GM19467 (cell line): ENCODE measurements around the gene RNF168.
A peak's percentile ranks its signal among the peaks of the same experiment; 100 is the strongest.
"Not testable (repeated sequence)": the region's sequence is repeated elsewhere in the genome, so short reads cannot be mapped to it uniquely, and the experiment has no call there.

ENCODE experiments used
- ATAC-seq: cut with Tn5 transposase; IDR thresholded peaks from one replicate; pipeline ENCODE4 v1.9.1; 2021; ENCODE audit warnings: mild to moderate bottlenecking, moderate library complexity; ENCODE audit not compliant: unreplicated experiment

Gene RNF168, protein sequence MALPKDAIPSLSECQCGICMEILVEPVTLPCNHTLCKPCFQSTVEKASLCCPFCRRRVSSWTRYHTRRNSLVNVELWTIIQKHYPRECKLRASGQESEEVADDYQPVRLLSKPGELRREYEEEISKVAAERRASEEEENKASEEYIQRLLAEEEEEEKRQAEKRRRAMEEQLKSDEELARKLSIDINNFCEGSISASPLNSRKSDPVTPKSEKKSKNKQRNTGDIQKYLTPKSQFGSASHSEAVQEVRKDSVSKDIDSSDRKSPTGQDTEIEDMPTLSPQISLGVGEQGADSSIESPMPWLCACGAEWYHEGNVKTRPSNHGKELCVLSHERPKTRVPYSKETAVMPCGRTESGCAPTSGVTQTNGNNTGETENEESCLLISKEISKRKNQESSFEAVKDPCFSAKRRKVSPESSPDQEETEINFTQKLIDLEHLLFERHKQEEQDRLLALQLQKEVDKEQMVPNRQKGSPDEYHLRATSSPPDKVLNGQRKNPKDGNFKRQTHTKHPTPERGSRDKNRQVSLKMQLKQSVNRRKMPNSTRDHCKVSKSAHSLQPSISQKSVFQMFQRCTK

DNA sequence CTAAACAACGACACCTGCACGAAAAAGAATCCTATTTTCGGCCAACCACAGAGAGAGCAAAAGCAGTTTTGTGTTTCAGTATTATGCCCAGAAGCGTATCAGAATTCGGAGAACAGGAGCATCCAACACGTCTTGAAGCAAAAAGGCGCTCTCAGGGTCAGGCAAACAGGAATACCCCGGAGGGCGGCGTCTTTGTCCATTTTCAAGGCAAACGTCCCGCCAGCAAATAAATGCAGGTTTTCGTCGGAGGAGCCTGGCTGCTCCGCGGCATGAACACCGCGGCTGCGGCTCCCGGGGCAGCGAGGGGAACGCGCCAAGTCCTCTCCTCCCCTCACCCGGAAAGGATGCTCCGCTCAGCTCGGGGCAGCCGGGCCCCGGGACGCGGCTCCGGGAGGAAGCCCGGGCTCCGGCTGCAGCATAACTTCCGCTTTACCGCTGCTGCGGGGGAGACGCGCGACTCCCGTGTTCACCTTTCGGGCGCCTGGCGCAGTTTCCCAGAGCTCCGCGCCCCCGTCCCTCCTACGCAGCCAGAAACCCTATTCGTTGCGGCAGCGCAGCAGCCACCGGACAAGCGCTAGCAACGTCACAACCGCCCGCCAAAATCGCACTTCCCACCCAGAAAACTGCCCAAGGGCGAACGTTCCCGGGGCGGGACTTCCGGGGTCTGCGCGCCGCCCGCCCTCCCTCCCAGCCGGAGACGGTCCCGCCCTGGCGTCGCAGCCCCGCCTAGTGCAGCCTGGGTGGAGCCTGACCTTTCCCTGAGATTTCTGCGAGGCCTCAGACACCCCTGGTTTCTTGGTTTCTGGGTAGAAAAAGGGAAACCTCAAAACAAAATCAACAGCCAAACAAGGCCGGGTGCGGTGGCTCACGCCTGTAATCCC is at the start of gene RNF168:
Gene RNF168, minus strand, starts transcription at position 573 of the 881 bp plus-strand sequence. CDS start 595 bp downstream, outside the sequence.
- peak; percentile 77 for ATAC-seq

DNA sequence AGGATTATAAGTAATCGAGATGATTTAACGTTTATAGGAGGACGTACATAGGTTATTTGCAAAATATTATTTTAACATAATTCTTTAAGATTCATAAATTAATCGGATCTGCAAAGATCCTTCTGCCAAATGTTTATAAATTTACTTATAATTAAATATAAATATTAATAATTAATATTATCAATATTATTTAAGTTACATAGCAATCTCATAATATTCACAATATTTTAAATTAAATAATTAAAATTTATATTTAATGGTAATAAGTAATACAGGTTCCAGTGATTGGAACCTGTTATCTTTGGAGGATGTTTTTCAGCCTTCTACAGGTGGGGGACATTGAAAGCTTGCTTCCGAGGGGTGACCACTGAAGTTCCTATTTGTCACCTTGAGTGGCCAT is 48.7 kb upstream of the RNF168 start:
- ATAC-seq = no peak

DNA sequence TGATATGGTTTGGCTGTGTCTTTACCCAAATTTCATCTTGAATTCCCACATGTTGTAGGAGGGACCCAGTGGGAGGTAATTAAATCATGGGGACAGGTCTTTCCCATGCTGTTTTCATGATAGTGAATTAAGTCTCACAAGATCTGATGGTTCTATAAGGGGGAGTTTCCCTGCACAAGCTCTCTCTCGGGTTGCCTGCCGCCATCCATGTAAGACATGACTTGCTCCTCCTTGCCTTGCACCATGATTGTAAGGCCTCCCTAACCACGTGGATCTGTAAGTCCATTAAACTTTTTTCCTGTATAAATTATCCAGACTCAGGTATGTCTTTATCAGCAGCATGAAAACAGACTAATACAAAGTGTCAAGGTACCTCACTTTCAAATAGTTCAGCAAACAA is 46.6 kb upstream of the RNF168 start:
- not testable (repeated sequence) for ATAC-seq

DNA sequence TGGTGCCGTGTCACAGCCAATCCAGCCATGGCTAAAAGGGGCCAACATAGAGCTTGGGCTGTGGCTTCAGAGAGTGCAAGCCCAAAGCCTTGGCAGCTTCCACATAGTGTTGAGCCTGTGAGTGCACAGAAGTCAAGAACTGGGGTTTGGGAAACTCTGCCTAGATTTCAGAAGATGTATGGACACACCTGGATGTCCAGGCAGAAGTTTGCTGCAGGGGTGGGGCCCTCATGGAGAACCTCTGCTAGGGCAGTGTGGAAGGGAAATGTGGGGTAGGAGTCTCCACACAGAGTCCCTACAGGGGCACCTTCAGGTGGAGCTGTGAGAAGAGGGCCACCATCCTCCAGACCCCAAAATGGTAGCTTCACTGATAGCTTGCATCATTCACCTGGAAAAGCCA is 45.7 kb upstream of the RNF168 start:
- ATAC-seq = not testable (repeated sequence)

DNA sequence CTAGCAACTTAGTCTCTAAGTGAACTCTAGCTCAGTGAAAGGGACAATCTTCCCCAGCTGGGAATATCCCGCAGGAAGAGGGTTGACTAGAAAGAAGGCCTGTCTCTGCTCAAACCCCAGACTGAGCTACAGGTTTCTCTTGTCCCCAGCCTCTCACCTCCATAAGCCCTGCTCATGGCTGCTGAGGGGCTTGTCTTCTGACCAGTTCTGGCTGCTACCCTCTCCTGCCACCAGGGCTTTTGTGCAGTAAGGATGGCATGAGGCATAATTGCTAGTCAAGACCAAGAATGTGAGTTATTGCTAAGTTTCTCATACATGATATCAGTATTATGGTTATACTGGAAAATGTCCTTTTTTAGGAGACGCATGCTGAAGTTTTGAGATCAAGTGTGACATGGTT is 43.5 kb upstream of the RNF168 start:
- no peak for ATAC-seq

DNA sequence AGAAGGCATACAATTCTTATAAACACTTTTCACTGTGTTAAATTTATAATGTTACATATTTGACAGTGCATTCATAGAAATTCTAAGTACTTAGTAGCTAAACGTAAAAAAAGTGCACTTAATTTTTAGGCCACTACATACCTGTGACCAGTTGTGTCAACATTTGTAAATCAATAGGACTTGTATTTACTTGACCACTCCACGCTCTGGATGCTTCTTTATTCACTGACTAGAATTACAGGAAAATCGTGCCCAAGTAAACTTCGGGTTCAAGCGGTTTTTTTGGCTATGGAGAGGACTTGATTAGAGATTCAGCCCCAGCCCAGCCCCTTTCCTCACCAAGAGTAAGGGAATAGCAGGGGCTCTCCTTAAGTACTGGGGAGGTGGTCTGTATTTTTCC is 43.0 kb upstream of the RNF168 start:
- ATAC-seq = no peak

DNA sequence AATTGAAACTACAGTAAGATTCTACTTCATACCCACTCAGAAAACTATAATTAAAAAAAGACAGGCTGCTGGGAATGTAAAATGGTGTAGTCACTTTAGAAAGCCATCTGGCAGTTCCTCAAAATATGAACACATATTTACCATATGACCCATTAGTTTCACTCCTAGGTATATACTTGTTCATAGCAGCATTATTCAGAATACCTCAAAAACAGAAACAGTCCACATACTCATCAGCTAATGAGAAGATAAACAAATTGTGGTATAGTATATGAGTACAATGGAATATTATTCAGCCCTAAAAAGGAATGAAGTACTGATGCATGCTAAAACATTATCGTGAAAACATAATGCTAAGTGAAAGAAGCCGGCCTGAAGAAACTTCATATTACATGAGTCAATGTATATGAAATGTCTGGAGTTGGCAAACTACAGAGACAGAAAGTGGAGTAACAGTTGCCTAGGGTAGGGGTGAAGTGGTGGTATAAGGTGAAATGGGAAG is 41.0 kb upstream of the RNF168 start:
- ATAC-seq = no peak

DNA sequence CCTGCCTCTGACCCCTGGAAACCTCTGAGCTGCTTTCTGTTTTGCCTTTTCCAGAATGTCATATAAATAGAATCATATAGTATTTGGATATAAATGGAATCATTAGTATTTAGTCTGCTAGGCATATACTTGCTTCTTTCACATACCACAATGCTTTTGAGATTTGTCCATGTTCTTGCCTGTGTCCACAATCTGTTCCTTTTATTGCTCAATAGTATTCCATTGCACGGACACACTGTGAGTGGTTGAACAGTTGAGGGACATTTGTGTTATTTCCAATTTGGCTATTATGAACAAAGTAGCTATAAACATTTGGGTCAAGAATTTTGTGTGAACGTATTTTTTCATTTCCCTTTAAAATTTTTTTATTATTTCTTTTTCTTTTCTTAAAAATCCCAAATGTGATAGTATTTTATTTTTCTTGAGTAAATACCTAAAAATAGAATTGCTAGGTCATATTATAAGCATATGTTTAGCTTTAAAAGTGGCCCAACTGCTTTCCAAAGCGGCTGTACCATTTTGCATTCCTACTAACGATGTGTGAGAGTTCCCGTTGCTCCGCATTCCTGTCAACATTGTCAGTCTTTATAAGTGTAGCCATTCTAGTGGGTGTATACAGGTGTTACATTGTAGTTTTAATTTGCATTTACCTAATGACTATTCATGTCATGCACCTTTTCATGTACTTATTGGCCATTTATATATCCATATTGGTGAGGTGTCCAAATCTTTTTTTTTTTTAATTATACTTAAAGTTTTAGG is 38.3 kb upstream of the RNF168 start:
- no peak for ATAC-seq

DNA sequence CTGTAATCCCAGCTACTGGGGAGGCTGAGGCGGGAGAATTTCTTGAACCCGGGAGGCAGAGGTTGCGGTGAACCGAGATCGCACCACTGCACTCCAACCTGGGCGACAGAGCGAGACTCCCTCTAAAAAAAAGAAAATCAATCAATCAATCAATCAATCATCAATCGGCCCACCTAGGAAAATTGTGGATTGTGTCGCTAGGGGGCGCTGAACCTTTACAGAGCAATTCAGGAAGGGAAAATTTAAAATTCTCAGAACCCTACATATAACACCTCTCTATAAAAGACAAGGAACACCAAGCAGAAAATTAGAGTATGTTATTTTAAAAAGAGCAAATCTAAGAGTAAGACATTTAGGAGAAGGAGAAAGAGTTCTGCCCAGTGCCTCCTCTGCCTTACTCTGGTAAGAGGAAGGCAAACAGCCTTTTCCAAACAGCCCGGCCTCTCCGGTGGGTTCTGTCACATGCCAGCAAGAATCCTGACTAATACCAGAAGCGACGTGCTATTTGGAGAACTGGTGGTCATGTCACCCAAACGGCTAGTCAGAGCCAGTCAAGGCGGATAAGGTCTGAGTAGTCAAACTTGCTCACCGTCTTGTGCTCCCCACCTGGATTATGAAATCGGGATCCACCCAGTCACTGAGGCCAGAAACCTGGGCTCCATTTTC is 33.9 kb upstream of the RNF168 start:
- ATAC-seq = no peak

DNA sequence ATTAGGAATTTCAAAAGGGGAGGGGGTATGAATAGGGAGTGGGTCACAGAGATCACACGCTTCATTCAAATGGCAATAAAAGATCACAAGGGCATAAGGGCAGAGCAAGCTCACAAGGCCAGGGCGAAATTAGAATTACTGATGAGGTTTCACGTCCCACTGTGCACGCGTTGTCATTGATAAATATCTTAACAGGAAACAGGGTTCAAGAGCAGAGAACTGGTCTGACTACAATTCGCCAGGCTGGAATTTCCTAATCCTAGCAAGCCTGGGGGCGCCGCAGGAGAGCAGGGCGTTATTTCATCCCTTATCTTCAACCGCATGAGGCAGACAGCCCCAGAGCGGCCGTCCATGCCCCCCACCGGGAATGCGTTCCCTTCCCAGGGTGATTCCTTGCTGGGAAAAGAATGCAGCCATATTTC is 29.7 kb upstream of the RNF168 start:
- no peak for ATAC-seq

DNA sequence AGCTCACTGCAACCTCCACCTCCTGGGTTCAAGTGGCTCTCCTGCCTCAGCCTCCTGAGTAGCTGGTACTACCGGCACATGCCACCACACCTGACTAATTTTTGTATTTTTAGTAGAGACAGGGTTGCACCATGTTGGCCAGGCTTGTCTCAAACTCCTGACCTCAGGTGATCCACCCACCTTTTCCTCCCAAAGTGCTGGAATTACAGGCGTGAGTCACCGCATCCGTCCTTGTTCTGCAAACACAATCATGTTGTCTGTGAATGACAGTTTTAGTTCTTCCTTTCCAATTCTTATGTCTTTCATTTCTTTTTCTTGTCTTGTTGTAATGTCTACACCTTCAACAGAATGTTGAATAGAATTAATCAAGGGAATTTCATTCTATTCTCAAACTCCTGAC is 27.9 kb upstream of the RNF168 start:
- no peak for ATAC-seq

DNA sequence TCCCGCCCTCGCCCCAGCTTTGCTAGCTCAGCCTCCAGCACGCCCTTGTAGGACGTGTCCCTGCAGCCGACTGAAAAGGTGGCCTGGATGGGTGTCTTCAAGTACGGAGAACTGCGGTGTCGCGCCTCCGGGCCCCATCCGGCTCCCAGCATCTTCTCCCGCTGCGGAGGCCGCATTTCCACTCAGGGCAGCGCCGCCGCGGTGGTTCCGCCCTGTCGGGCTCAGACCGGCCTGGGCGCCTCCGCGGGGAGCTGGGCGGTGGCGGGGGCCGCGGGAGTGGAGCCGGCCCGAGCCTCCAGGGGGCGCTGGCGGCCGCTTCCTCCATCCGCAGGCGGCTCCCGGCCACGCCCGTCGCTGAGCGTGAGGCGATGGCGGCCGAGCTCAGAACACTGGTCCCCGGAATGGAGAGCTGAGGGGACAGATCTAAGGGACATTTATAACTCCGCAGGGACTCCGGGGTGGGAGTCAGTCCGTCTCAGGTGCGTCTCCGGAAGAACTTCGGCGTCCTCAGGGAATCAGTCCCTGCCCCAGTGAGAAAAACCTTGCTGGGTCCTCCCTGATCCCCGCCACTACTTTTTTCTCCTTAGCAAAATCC is 25.2 kb upstream of the RNF168 start:
- peak; percentile 80 for ATAC-seq

DNA sequence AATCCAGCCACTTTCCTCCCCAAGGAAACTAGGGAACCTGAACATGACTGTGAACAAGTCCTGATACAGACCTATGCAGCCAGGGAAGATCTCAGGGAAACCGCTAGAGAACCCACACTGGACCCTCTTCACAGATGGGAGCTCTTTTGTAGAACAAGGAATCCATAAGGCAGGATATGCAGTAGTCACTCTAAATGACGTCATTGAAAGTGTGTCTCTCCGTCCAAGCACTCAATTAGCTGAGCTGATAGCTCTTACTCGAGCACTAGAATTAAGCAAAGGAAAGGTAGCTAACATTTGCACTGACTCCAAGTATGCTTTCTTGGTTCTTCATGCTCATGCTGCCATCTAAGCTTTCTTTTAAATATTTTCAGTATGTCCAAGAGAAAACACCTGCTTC is 21.6 kb upstream of the RNF168 start:
- ATAC-seq = no peak

DNA sequence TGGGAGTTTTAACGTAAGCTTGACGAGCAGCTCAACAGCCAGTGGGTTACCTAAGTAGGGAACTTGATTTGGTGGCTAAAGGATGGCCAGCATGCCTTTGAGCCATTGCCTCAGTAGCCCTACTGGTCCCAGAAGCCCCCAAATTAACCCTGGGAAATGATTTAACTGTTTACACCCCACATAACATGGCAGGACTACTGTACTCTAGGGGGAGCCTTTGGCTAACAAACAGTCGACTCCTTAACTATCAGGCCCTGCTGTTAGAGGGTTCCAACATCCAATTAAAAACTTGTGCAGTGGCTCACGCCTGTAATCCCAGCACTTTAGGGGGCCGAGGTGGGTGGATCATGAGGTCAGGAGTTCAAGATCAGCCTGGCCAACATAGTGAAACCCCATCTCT is 21.0 kb upstream of the RNF168 start:
- ATAC-seq = no peak

DNA sequence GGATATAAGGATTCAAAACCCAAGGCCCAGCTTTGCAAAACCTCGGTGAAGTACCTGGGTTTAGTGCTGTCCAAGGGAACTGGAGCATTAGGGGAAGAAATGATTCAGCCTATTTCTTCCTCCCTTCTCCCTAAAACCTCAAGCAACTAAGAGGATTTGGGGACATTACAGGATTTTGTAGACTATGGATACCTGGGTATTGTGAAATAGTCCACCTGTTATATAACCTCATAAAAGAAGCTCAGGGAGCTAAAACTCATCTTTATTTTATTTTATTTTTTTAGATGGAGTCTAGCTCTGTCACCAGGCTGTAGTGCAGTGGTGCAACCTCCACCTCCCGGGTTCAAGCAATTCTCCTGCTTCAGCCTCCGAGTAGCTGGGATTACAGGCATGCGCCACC is 20.3 kb upstream of the RNF168 start:
- ATAC-seq = no peak

DNA sequence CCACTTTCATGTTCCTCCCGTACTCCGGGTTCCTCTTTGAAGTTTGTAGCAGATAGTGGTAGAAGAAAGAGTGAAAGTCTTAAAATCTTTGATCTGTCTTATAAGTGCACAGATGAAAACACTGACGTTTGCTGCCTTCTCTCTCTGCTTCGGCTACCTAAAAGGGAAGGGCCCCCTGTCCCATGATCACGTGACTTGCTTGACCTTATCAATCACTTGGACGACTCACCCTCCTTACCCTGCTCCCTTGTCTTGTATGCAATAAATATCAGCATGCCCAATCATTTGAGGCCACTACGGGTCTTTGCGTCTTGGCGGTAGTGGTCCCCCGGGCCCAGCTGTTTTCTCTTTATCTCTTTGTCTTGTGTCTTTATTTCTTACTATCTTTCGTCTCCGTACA is 17.7 kb upstream of the RNF168 start:
- ATAC-seq = not testable (repeated sequence)

DNA sequence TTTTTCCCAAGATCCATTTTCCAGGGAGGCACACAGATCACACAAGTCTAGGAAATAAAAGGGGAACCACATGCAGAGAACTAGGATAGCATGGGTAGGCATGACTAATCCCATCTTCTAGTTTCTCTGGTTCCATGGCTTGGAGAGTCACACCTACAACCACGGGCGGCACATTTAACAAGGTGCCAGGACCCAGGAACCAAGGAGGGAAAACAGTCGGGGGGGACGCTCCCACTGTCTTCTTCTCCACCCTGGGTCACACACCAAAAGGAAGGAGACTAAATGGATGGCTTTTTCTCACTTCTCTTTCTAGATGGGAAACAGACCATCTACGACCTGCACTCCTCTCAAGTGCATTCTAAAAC is 16.1 kb upstream of the RNF168 start:
- ATAC-seq = no peak

DNA sequence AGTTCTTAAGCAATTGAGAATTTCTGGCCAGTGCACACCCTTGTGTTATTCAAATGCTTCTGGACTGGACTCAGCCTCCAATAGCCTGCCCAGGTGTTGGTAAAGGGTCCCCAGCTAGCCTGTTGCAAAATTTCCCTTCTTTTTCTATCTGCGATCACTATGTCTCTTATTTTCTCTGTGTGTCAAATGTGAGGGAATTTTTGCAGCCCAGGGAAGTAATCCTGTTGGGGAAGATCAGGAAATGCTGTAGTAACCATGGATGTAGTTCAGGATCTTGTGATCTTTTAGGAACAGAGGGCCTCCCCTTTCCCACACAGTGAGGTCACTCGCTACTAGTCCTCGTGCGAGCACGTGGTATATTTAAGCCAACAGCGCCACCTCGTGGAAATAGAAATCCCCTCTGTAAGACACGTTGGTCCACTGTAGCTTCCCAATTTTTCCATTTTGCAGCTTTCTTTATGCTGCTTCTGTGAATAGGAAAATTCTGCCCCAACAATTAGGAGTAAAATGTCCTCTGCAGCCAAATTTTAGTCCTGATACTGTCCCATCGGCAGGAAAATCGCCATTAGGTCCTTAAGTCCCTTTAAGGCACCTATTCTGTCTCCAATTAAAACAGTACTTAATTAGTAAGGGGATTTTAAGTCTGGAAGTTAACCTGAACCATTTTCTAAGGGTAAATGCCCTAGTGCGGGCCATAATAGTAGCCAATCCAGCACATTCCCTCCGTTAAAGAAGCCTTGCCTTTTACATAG is 15.6 kb upstream of the RNF168 start:
- ATAC-seq = no peak

DNA sequence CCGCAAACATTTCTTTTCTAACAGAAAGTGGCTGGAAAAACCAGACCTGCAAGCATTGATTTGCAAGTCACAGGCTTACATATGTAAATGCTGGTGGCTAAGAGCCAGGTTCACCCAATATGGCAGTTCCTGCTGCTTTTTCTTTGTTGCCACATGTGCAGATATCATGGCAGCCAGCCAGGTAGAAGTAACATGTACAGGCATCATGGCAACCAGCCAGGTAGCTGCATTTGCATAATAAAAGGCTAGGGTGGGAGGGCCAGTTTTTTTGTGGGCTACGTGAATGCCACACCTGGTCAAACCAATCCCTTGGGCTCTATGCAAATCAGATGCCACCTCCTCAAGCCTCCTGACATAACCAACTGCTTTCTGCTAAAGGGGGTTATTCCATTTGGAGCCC is 14.4 kb upstream of the RNF168 start:
- no peak for ATAC-seq
